ENCODE measurements around the gene SPNS3.

The SPNS3 gene

DNA sequence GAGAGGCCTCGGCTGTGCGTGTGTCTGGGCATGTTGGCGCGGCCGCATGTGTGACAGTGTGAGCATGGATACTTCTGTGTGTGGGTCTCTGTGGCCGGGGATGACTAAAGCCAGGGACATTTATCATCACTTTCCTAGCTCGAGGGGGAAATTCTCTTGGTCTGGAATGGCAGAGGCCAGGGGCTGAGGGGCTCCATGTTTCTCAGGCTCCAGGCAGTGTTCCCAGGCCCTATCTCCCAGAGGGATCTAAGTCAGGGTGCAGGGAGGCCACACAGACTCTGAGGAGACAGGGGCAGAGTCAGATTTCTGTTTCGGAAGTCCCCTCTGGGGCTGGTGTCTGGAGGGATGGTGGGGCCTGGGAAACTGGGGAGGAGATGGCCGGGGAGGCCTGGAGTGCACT, 41.3 kb downstream of the SPNS3 start:
- no peak overlapping the region for H3K4me3 ChIP-seq (ENCODE audit: low read depth, low read length)
- DNase-seq (ENCODE audit: low read depth, low spot score), result no peak
- TF ChIP-seq, protein P1, sequence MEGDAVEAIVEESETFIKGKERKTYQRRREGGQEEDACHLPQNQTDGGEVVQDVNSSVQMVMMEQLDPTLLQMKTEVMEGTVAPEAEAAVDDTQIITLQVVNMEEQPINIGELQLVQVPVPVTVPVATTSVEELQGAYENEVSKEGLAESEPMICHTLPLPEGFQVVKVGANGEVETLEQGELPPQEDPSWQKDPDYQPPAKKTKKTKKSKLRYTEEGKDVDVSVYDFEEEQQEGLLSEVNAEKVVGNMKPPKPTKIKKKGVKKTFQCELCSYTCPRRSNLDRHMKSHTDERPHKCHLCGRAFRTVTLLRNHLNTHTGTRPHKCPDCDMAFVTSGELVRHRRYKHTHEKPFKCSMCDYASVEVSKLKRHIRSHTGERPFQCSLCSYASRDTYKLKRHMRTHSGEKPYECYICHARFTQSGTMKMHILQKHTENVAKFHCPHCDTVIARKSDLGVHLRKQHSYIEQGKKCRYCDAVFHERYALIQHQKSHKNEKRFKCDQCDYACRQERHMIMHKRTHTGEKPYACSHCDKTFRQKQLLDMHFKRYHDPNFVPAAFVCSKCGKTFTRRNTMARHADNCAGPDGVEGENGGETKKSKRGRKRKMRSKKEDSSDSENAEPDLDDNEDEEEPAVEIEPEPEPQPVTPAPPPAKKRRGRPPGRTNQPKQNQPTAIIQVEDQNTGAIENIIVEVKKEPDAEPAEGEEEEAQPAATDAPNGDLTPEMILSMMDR (IDR thresholded peaks at IDR 0.05; ENCODE audit: low read depth, low read length), result no peak
- in situ Hi-C loops (cut with HindIII; ENCODE audit: low sequenced_read_pairs), result no loop called here

GRCh38 chr17:4475463-4475862, 41.7 kb downstream of the SPNS3 start:
- no peak overlapping the region for H3K4me3 ChIP-seq (ENCODE audit: low read depth, low read length)
- no peak for DNase-seq (ENCODE audit: low read depth, low spot score)
- TF ChIP-seq, protein P1 (IDR thresholded peaks at IDR 0.05; ENCODE audit: low read depth, low read length), result no peak
- in situ Hi-C loops (cut with HindIII; ENCODE audit: low sequenced_read_pairs), result no loop called here

DNA sequence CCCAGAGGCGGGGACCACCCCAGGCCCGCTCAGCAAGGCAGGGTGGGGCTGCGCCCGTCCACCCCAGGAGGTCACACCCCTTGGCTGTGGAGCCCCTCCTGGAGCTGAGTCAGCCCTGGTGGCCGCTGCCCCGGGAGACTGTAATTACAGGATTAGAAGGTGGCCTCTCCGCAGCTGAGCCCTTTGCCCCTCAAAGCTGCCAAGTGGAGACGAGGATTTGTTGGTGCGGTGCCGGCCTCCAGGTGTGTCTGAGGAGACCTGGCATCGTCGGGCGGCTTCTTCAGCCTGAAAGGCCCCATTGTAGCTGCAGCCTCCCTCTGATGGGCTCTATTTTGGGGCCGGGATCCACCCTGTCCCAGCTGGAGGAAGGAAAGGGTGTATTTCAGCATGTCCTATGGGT, 42.3 kb downstream of the SPNS3 start:
- no peak overlapping the region for H3K4me3 ChIP-seq (ENCODE audit: low read depth, low read length)
- no peak for DNase-seq (ENCODE audit: low read depth, low spot score)
- in situ Hi-C loops (cut with HindIII; ENCODE audit: low sequenced_read_pairs), result no loop called here
- TF ChIP-seq, protein P1 (IDR thresholded peaks at IDR 0.05; ENCODE audit: low read depth, low read length), result no peak

DNA sequence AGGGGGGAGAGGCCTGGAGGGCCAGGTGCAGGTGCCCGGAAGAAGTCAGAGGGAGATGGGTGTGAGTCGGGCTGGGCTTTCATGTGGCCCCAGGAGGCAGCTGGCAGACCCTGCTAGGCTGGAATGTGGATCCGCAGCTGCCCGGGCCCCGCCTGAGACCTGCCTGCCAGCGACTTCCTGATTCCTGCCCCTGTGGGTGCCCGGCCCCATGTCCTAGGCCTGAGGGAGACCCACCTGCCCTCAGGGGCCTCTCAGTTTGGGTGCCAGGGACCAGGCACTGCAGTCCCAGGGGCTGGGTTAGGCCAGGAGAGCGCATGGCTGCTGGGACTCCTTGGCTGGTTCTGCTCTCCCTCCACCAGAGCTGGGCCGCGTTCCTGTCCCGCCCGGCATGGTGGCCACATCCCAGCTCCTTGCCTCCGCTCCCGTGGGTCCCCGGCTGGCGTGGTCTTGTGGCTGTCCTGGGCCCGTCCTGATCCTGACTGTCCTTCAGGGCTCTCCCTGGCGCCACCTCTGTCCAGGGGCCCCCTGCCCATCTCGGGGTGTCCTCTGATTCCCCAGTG, 42.9 kb downstream of the SPNS3 start:
- no peak overlapping the region for H3K4me3 ChIP-seq (ENCODE audit: low read depth, low read length)
- in situ Hi-C loops (cut with HindIII; ENCODE audit: low sequenced_read_pairs), result no loop called here
- TF ChIP-seq, protein P1 (IDR thresholded peaks at IDR 0.05; ENCODE audit: low read depth, low read length), result no peak
- DNase-seq (ENCODE audit: low read depth, low spot score), result no peak

DNA sequence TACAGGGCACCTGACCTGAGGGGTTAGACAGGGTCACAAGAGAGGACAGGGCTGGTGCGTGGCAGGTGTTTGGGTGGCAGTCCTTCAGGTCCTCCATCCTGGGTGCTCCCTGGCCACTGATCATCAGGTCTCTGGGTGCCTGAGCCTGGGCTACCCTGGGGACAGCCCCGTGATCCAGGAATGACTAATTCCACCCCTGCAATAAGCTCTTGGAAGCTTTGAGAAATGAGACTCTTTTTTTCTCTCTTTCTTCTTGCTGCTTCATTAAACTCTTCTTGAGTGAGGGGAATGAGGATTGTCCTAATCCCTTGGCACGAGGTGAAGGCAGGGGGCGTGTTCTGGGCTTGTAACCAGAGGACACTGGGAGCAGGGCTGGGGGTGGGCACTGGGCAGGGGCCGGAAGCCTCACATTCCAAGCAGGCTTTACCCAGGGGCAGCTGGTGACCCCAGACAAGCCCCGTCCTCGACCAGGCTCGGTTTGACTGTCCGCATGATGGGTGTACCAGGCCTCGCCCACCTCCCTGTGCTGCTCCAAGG, 43.6 kb downstream of the SPNS3 start:
- no peak for DNase-seq (ENCODE audit: low read depth, low spot score)
- no peak overlapping the region for H3K4me3 ChIP-seq (ENCODE audit: low read depth, low read length)
- in situ Hi-C loops (cut with HindIII; ENCODE audit: low sequenced_read_pairs), result no loop called here
- TF ChIP-seq, protein P1 (IDR thresholded peaks at IDR 0.05; ENCODE audit: low read depth, low read length), result no peak

- in situ Hi-C loops (cut with HindIII; ENCODE audit: low sequenced_read_pairs), result no loop called here
- H3K4me3 ChIP-seq (ENCODE audit: low read depth, low read length), result no peak overlapping the region
- DNase-seq (ENCODE audit: low read depth, low spot score), result no peak
- TF ChIP-seq, protein P1 (IDR thresholded peaks at IDR 0.05; ENCODE audit: low read depth, low read length), result no peak
These were observed 44.6 kb downstream of the SPNS3 start for GRCh38 chr17:4478318-4478830.
